HepG2 (cell line): Measurements from ENCODE around the gene CA4. TPM values are rescaled to one million over a fixed set of nuclear protein-coding genes. Genes with fewer than 3 reads are reported as not detected.
"Not testable (repeated sequence)": the region's sequence is repeated elsewhere in the genome, so short reads cannot be mapped to it uniquely, and the experiment has no call there.

Experiments used
- ATAC-seq: fragments of 200-7000 bp; cut with Tn5 transposase; 3 replicates; pipeline ENCODE4 v1.9.1; 2020; ENCODE audit warnings: mild to moderate bottlenecking, moderate library complexity
- BruUV-seq: library from RNA; stranded (reverse); fragments of 400-500 nt; replicated peaks from 2 replicates; lab custom pipeline; 2021; lab: Mats Ljungman, UMichigan
- CTCF ChIA-PET: fragments of 300-600 bp; formaldehyde crosslinking; extraction: SDS; loops from one replicate; lab custom pipeline; 2021; ENCODE audit warnings: low total read pairs, inconsistent platforms, low intra/inter-chr PET ratio; lab: Yijun Ruan, JAX
- POLR2A ChIA-PET: fragments of 350-600 bp; sonication (Branson Sonifier 250); formaldehyde crosslinking; loops from one replicate; lab custom pipeline; 2020; ENCODE audit warnings: antibody characterized with exemption, inconsistent platforms; lab: Yijun Ruan, JAX
- DNase-seq: peaks from one replicate; pipeline ENCODE4 v3.0.0-alpha.2; 2015; ENCODE audit warnings: low spot score
- FAIRE-seq: peaks from 3 replicates; lab custom pipeline; 2011; peaks lifted over from hg19 to GRCh38; lab: Jason Lieb, UNC
- H2AFZ ChIP-seq: one replicate; pipeline ENCODE4 v1.6.1; 2011; ENCODE audit warnings: low read length, inconsistent platforms
- H3K27ac ChIP-seq: fragments of 300-600 bp; 3 replicates; pipeline ENCODE4 v1.8.0; 2011; ENCODE audit warnings: mixed run types, mild to moderate bottlenecking, mixed read lengths, low read length, inconsistent platforms; ENCODE audit not compliant: insufficient read depth; ENCODE audit errors: extremely low read length
- H3K27me3 ChIP-seq, 2 experiments: fragments of 200-600 bp in 1 of 2; 2 replicates in 1 of 2; 3 replicates in 1 of 2; pipeline versions ENCODE4 v1.6.0 to v1.8.0; 2011; ENCODE audit warnings: low read length in 2 of 2, mild to moderate bottlenecking in 2 of 2, moderate library complexity in 2 of 2, inconsistent platforms in 1 of 2; ENCODE audit not compliant: insufficient read depth in 2 of 2, control insufficient read depth in 1 of 2
- H3K36me3 ChIP-seq, 2 experiments: fragments of 200-600 bp in 1 of 2; replicated peaks in 1 of 2; 2 replicates in 1 of 2; 3 replicates in 1 of 2; pipeline versions ENCODE4 v1.5.1 to v1.8.0; 2011; ENCODE audit warnings: low read length in 2 of 2, inconsistent platforms in 1 of 2; ENCODE audit not compliant: insufficient read depth in 2 of 2, control insufficient read depth in 1 of 2
- H3K4me1 ChIP-seq: 2 replicates; pipeline ENCODE4 v1.5.1; 2012; ENCODE audit warnings: low read length, inconsistent platforms; ENCODE audit not compliant: insufficient read depth
- H3K4me2 ChIP-seq: 2 replicates; pipeline ENCODE4 v1.6.0; 2011; ENCODE audit warnings: low read depth, low read length, inconsistent platforms
- H3K4me3 ChIP-seq, 3 experiments: fragments of 200-600 bp in 1 of 3; sonication (generic), shearing (Covaris generic) in 1 of 3; replicated peaks in 1 of 3; 2 replicates each; pipeline ENCODE4 v1.5.1; 2011 to 2016; ENCODE audit warnings: low read length in 3 of 3, inconsistent platforms in 2 of 3, low read depth in 2 of 3, mild to moderate bottlenecking in 2 of 3, control low read depth in 1 of 3, mixed read lengths in 1 of 3; ENCODE audit not compliant: insufficient read depth in 1 of 3
- H3K79me2 ChIP-seq: one replicate; pipeline ENCODE4 v1.6.1; 2011; ENCODE audit warnings: low read length, inconsistent platforms; ENCODE audit not compliant: insufficient read depth
- H3K9ac ChIP-seq: 2 replicates; pipeline ENCODE4 v1.6.0; 2011; ENCODE audit warnings: mild to moderate bottlenecking, low read depth, low read length, inconsistent platforms; ENCODE audit not compliant: insufficient read depth
- H3K9me3 ChIP-seq: 2 replicates; pipeline ENCODE4 v1.5.1; 2012; ENCODE audit warnings: mild to moderate bottlenecking, low read length
- H4K20me1 ChIP-seq: 2 replicates; pipeline ENCODE4 v1.6.0; 2011; ENCODE audit warnings: inconsistent platforms, mild to moderate bottlenecking, low read length, moderate library complexity; ENCODE audit not compliant: insufficient read depth
- WGBS: methylation state at CpG from one replicate; pipeline ENCODE4 v1.1.6; 2017; ENCODE audit warnings: low lambda C conversion rate; 5-methylcytosine and 5-hydroxymethylcytosine counted together
- in situ Hi-C: cut with HindIII; loops from 2 replicates; pipeline ENCODE4 v1.10.0; 2017; ENCODE audit warnings: low pct_unique_long_range_greater_than_20kb; ENCODE audit not compliant: extremely low pct_ligation_motif_present
- intact Hi-C: fragments of 100-400 bp; cut with micrococcal nuclease; formaldehyde crosslinking; loops from one replicate; pipeline ENCODE4 v1.10.0; 2022; ENCODE audit not compliant: unreplicated experiment
- polyA plus RNA-seq, 8 experiments: library from polyadenylated mRNA; depleted of rRNA in 3 of 8; stranded (reverse) in 7 of 8; unstranded in 1 of 8; fragments of >200 nt; fragmentation: Illumina TruSeq in 4 of 8; extraction: Trizol in 4 of 8; gene quantifications; 2 replicates each; pipeline versions ENCODE4 v1.2.1 to v1.2.3, GENCODE V29; 2011 to 2016; ENCODE audit warnings: low read depth in 4 of 8, missing spikeins in 1 of 8, mixed read lengths in 1 of 8; ENCODE audit not compliant: insufficient read depth in 1 of 8
- total RNA-seq, 5 experiments: library from RNA; depleted of rRNA; stranded (reverse); fragments of >200 nt; fragmentation: Illumina TruSeq; extraction: Trizol; gene quantifications; 2 replicates each; pipeline ENCODE4 v1.2.3, GENCODE V29; 2016; ENCODE audit warnings: low read depth in 1 of 5

Gene CA4
- total and polyA plus RNA-seq, 2 of the 13 experiments (the other 11 are each of a cell fraction or from before 2014, with no cell fraction given), result not detected

GRCh38 chr17:60119162-60119561 lies 30.6 kb upstream of the CA4 start:
- WGBS, result no CpG with 5 or more reads among the region's 15 CpGs
- H4K20me1 ChIP-seq, in situ Hi-C loops: not testable (repeated sequence)

DNA sequence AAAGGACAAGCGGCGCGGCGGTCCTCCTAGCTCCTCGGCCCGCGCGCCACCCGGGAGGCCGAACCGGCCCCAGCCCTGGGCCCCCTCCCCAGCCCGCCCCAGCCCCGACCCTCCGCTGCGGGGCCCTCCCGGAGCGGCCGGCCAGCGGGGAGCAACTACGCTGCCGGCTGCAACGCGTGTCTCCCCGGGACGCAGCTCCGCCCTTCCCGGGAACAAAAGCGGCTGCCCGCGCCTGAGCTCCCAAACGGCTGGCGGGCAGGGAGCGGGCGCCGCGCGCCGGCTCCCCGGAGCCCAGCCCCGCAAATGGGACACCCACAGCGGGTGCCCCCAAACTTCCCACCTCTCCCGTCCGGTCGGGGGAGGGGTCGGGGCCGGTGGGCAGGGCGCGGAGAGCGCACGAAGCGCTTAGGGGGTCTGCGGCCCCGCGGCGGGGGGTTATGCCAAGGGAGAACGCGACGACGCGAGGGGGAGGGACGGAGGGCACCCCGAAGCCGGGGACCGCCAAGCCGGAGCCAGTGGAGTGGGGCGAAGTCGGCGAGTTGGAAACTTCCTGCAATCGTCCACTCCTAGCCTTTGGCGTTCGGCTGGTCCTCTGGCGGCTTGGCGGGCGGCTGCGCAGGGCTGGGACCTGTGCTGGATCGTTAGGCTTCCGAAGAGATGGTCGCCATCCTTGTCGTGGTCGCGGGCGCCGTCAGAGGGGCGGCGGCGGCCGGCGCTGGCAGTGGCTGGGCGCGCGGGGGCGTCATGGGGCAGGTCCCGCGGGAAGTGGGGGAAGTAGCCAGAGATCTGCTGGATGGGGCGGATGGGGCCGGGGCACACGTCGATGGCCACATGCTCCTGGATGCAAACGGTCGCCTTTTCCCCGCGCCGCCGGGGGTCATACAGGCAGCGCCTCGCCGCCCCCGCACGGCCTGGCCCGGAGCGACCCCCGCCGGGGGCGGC lies 29.7 kb upstream of the CA4 start:
- WGBS, result no CpG with 5 or more reads among the region's 114 CpGs
- ATAC-seq, result peak; percentile 41
- H3K36me3 ChIP-seq, POLR2A ChIA-PET, FAIRE-seq, CTCF ChIA-PET, H3K27ac ChIP-seq, H3K79me2 ChIP-seq, intact Hi-C loops, H3K9ac ChIP-seq, H3K9me3 ChIP-seq, H3K4me2 ChIP-seq, H3K27me3 ChIP-seq, H3K4me1 ChIP-seq, BruUV-seq, in situ Hi-C loops, DNase-seq, H3K4me3 ChIP-seq, H2AFZ ChIP-seq, H4K20me1 ChIP-seq: not testable (repeated sequence)

More at GRCh38 chr17:60119162-60119561, 30.6 kb upstream of the CA4 start:
- CTCF ChIA-PET, FAIRE-seq, H3K27ac ChIP-seq, intact Hi-C loops, H3K79me2 ChIP-seq, DNase-seq, H3K27me3 ChIP-seq, H3K9ac ChIP-seq, H3K4me3 ChIP-seq, POLR2A ChIA-PET, BruUV-seq, H3K36me3 ChIP-seq, H3K9me3 ChIP-seq, H2AFZ ChIP-seq, H3K4me2 ChIP-seq, H3K4me1 ChIP-seq: not testable (repeated sequence)
- ATAC-seq, result peak; percentile 60
